H1 (cell line): ENCODE measurements around the gene SELENOK. TPM values are rescaled to one million over a fixed set of nuclear protein-coding genes. Genes with fewer than 3 reads are reported as not detected.

Source experiments
- CTCF ChIA-PET: fragments of 300-600 bp; sonication (Branson Sonifier 250); formaldehyde crosslinking; loops from one replicate; lab custom pipeline; 2021; ENCODE audit not compliant: partially characterized antibody; lab: Charles Lee
- POLR2A ChIA-PET: fragments of 300-600 bp; sonication (Branson Sonifier 250); formaldehyde crosslinking; loops from one replicate; lab custom pipeline; 2021; ENCODE audit warnings: inconsistent platforms; ENCODE audit not compliant: partially characterized antibody; lab: Charles Lee
- DNase-seq, 2 experiments: peaks; one replicate each; pipeline versions ENCODE4 v3.0.0 to v3.0.0-alpha.2; 2010 to 2022; ENCODE audit warnings: low spot score in 2 of 2, low read depth in 1 of 2, mixed read lengths in 1 of 2
- FAIRE-seq: peaks from 2 replicates; lab custom pipeline; 2011; peaks lifted over from hg19 to GRCh38; lab: Jason Lieb, UNC
- H2AFZ ChIP-seq: 2 replicates; pipeline ENCODE4 v1.8.1; 2012; ENCODE audit warnings: low read length, inconsistent platforms
- H2AK5ac ChIP-seq: 2 replicates; pipeline ENCODE4 v1.6.1; 2013; ENCODE audit warnings: low read depth, low read length
- H2BK120ac ChIP-seq: replicated peaks from 2 replicates; pipeline ENCODE3; 2013; ENCODE audit warnings: low read depth, low read length, inconsistent platforms
- H2BK12ac ChIP-seq: 2 replicates; pipeline ENCODE4 v1.6.1; 2013; ENCODE audit warnings: low read depth, low read length
- H2BK15ac ChIP-seq: 2 replicates; pipeline ENCODE4 v1.6.1; 2013; ENCODE audit warnings: low read length
- H2BK20ac ChIP-seq: 2 replicates; pipeline ENCODE4 v1.6.1; 2013; ENCODE audit warnings: low read length
- H2BK5ac ChIP-seq: 2 replicates; pipeline ENCODE4 v1.6.1; 2013; ENCODE audit warnings: low read depth, low read length
- H3K14ac ChIP-seq: 2 replicates; pipeline ENCODE4 v1.6.1; 2013; ENCODE audit warnings: inconsistent platforms; ENCODE audit not compliant: insufficient read length
- H3K18ac ChIP-seq: 2 replicates; pipeline ENCODE4 v1.6.1; 2013; ENCODE audit warnings: low read length; ENCODE audit errors: extremely low read depth
- H3K23ac ChIP-seq: 2 replicates; pipeline ENCODE4 v1.6.1; 2013; ENCODE audit warnings: inconsistent platforms; ENCODE audit not compliant: insufficient read length
- H3K23me2 ChIP-seq: 2 replicates; pipeline ENCODE4 v1.6.1; 2013; ENCODE audit warnings: low read depth, low read length
- H3K27ac ChIP-seq: 2 replicates; pipeline ENCODE4 v1.6.1; 2011; ENCODE audit warnings: low read depth, low read length, inconsistent platforms
- H3K27me3 ChIP-seq, 4 experiments: replicated peaks in 1 of 4; 1 replicate in 1 of 4; 2 replicates in 3 of 4; pipeline versions ENCODE4 v1.6.1 to v1.8.1; 2011 to 2013; ENCODE audit warnings: low read length in 3 of 4, mild to moderate bottlenecking in 3 of 4, inconsistent platforms in 2 of 4, mixed read lengths in 2 of 4, moderate library complexity in 1 of 4; ENCODE audit not compliant: control insufficient read depth in 3 of 4, insufficient read depth in 3 of 4; ENCODE audit errors: extremely low read depth in 1 of 4
- H3K36me3 ChIP-seq, 4 experiments: 2 replicates each; pipeline versions ENCODE4 v1.6.1 to v1.8.1; 2011 to 2013; ENCODE audit warnings: mild to moderate bottlenecking in 4 of 4, low read length in 3 of 4, moderate library complexity in 2 of 4, control low read depth in 1 of 4, inconsistent platforms in 1 of 4; ENCODE audit not compliant: insufficient read depth in 4 of 4, control insufficient read depth in 2 of 4
- H3K4ac ChIP-seq: replicated peaks from 2 replicates; pipeline ENCODE3; 2013; ENCODE audit warnings: low read length, low read depth, mixed read lengths, inconsistent platforms; ENCODE audit not compliant: insufficient read length
- H3K4me1 ChIP-seq, 4 experiments: replicated peaks in 1 of 4; 1 replicate in 1 of 4; 2 replicates in 3 of 4; pipeline versions ENCODE4 v1.6.1 to v1.8.1; 2011 to 2013; ENCODE audit warnings: low read length in 3 of 4, inconsistent platforms in 2 of 4, mixed read lengths in 1 of 4; ENCODE audit not compliant: insufficient read depth in 4 of 4, control insufficient read depth in 3 of 4
- H3K4me2 ChIP-seq, 2 experiments: 2 replicates each; pipeline versions ENCODE4 v1.6.1 to v1.8.1; 2011 to 2013; ENCODE audit warnings: low read depth in 2 of 2, low read length in 2 of 2, control low read depth in 1 of 2, inconsistent platforms in 1 of 2, mild to moderate bottlenecking in 1 of 2; ENCODE audit not compliant: insufficient read depth in 1 of 2
- H3K4me3 ChIP-seq, 4 experiments: fragments of 200-600, 300-600 bp in 1 of 4; sonication (generic), shearing (Covaris generic), sonication (Bioruptor Twin) in 1 of 4; 2 replicates each; pipeline versions ENCODE4 v1.5.1 to v1.8.1; 2011 to 2016; ENCODE audit warnings: low read length in 4 of 4, low read depth in 3 of 4, control low read depth in 2 of 4, inconsistent platforms in 2 of 4, mild to moderate bottlenecking in 2 of 4, mixed read lengths in 1 of 4, moderate library complexity in 1 of 4; ENCODE audit not compliant: insufficient read depth in 2 of 4; ENCODE audit errors: extremely low read depth in 1 of 4
- H3K56ac ChIP-seq: replicated peaks from 2 replicates; pipeline ENCODE3; 2013; ENCODE audit warnings: low read depth, mild to moderate bottlenecking, mixed read lengths, low read length, inconsistent platforms; ENCODE audit not compliant: insufficient read length
- H3K79me1 ChIP-seq: 2 replicates; pipeline ENCODE4 v1.6.1; 2013; ENCODE audit warnings: low read depth, low read length, control low read depth
- H3K79me2 ChIP-seq, 2 experiments: 2 replicates each; pipeline versions ENCODE4 v1.6.1 to v1.8.1; 2012 to 2013; ENCODE audit warnings: low read length in 2 of 2, mild to moderate bottlenecking in 2 of 2, inconsistent platforms in 1 of 2; ENCODE audit not compliant: insufficient read depth in 2 of 2, control insufficient read depth in 1 of 2
- H3K9ac ChIP-seq, 4 experiments: replicated peaks in 1 of 4; 1 replicate in 1 of 4; 2 replicates in 3 of 4; pipeline versions ENCODE4 v1.6.1 to v1.8.1; 2011 to 2013; ENCODE audit warnings: low read depth in 3 of 4, low read length in 3 of 4, control low read depth in 2 of 4, mild to moderate bottlenecking in 2 of 4, moderate library complexity in 2 of 4, inconsistent platforms in 1 of 4; ENCODE audit errors: extremely low read depth in 1 of 4
- H3K9me3 ChIP-seq, 2 experiments: 2 replicates each; pipeline versions ENCODE4 v1.6.1 to v1.8.1; 2012 to 2013; ENCODE audit warnings: mild to moderate bottlenecking in 2 of 2, moderate library complexity in 2 of 2, control low read depth in 1 of 2, inconsistent platforms in 1 of 2, low read depth in 1 of 2, low read length in 1 of 2, mixed read lengths in 1 of 2; ENCODE audit not compliant: insufficient read depth in 2 of 2
- H4K20me1 ChIP-seq, 2 experiments: replicated peaks in 1 of 2; 2 replicates each; pipeline versions ENCODE3 to v1.8.1; 2011 to 2013; ENCODE audit warnings: inconsistent platforms in 2 of 2, low read length in 2 of 2, mild to moderate bottlenecking in 1 of 2; ENCODE audit not compliant: insufficient read depth in 2 of 2, control insufficient read depth in 1 of 2
- H4K5ac ChIP-seq: 2 replicates; pipeline ENCODE4 v1.6.1; 2013; ENCODE audit warnings: low read length, low read depth, mixed read lengths, inconsistent platforms; ENCODE audit not compliant: insufficient read length
- H4K8ac ChIP-seq: 2 replicates; pipeline ENCODE4 v1.8.0; 2013; ENCODE audit warnings: mild to moderate bottlenecking, moderate library complexity, low read length, inconsistent platforms; ENCODE audit not compliant: insufficient read depth; ENCODE audit errors: extremely low read depth
- H4K91ac ChIP-seq: replicated peaks from 2 replicates; pipeline ENCODE3; 2013; ENCODE audit warnings: low read length, mixed read lengths, inconsistent platforms; ENCODE audit not compliant: insufficient read length
- HDAC6 ChIP-seq: IDR thresholded peaks from one replicate; pipeline ENCODE4 v1.7.1; 2012; ENCODE audit warnings: low read depth, mild to moderate bottlenecking, inconsistent platforms, low read length, moderate library complexity
- WGBS, 2 experiments: shearing (Covaris generic) in 1 of 2; methylation state at CpG; one replicate each; pipeline versions ENCODE4 v1.1.6 to v1.1.7; 2013 to 2015; ENCODE audit warnings: low lambda C conversion rate in 2 of 2, mixed read lengths in 2 of 2, inconsistent platforms in 1 of 2, low coverage in 1 of 2, missing lambda C conversion rate in 1 of 2; ENCODE audit not compliant: insufficient replicate concordance in 2 of 2, insufficient coverage in 1 of 2, insufficient read length in 1 of 2; ENCODE audit errors: extremely low coverage in 1 of 2, missing lambda C conversion rate in 1 of 2; 5-methylcytosine and 5-hydroxymethylcytosine counted together
- polyA plus RNA-seq, 7 experiments: library from polyadenylated mRNA; depleted of rRNA in 3 of 7; stranded (reverse) in 5 of 7; unstranded in 2 of 7; fragments of >200 nt in 5 of 7; fragments of 200-250 nt in 2 of 7; gene quantifications; 1 replicate in 5 of 7; 2 replicates in 1 of 7; 4 replicates in 1 of 7; pipeline versions ENCODE4 v1.2.1 to v1.2.3, GENCODE V29; 2011 to 2013; ENCODE audit warnings: missing spikeins in 2 of 7, mixed read lengths in 2 of 7
- total RNA-seq: library from RNA; stranded (reverse); fragmentation: NEBNext Ultra II Directional; extraction: Animal tissue kit (Norgen Biotek cat#: 25700); gene quantifications from 2 replicates; pipeline ENCODE4 v1.2.1, GENCODE V29; 2021

Gene SELENOK
- total and polyA plus RNA-seq, 2 of the 8 experiments (the other 6 are each of a cell fraction or from before 2014, with no cell fraction given) = 26.9 to 40.2 TPM

DNA sequence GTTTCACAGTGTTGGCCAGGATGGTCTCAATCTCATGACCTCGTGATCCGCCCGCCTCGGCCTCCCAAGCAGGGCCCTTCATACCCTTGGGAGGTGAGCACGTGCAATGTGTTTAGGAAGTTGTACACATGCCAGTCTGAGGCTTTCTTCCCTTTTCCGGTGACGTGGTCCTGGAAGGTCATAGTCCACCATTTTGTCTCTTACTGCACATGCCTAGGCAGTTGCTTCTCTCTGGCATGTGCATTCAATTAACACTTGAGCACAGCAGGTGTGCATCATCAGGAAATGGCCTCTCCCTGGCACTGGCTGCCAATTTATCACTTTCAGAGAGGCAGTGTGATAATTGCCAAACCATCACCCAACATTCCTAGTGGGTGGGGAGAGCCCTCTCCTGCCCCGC lies 21.7 kb upstream of the SELENOK start:
- H3K23me2 ChIP-seq = no peaks in the 10 kb centered on the region
- H2BK20ac ChIP-seq = no peak overlapping the region
- FAIRE-seq (no peak), DNase-seq (no peak)
- no peak overlapping the region for H2BK120ac ChIP-seq
- H3K27ac ChIP-seq = no peak overlapping the region
- H4K8ac ChIP-seq = no peak overlapping the region
- H3K4me2 ChIP-seq = no peak overlapping the region
- no peak overlapping the region for H3K4ac ChIP-seq
- no peak overlapping the region for H3K23ac ChIP-seq
- H4K5ac ChIP-seq = no peak overlapping the region
- no peak overlapping the region for H3K18ac ChIP-seq
- no peak overlapping the region for H2AFZ ChIP-seq
- H4K20me1 ChIP-seq = no peaks in the 10 kb centered on the region
- no peaks in the 10 kb centered on the region for H3K4me1 ChIP-seq
- no peak overlapping the region for H4K91ac ChIP-seq
- no peak overlapping the region for H3K56ac ChIP-seq
- no peak overlapping the region for H3K14ac ChIP-seq
- no peak overlapping the region for H2BK12ac ChIP-seq
- no peaks in the 10 kb centered on the region for H3K79me2 ChIP-seq
- no peaks in the 10 kb centered on the region for H3K9me3 ChIP-seq
- H3K27me3 ChIP-seq = no peaks in the 10 kb centered on the region
- H3K9ac ChIP-seq = no peak overlapping the region
- CTCF ChIA-PET = no interaction called here
- no peak overlapping the region for H3K4me3 ChIP-seq
- no peak overlapping the region for H2BK5ac ChIP-seq
- POLR2A ChIA-PET = no interaction called here
- H3K36me3 ChIP-seq = no peaks in the 10 kb centered on the region
- no peak overlapping the region for H2BK15ac ChIP-seq
- H3K79me1 ChIP-seq = no peaks in the 10 kb centered on the region
- H2AK5ac ChIP-seq = no peak overlapping the region
- 88% methylated on average over 8 of the region's 8 CpGs; no CpG with 5 or more reads in 1 of the 2 experiments for WGBS, 2 experiments
- no peak for TF ChIP-seq HDAC6
